ENCODE measurements around the gene HDAC4. TPM values are rescaled to one million over a fixed set of nuclear protein-coding genes. Genes with fewer than 3 reads are reported as not detected.
A peak's percentile ranks its signal among the peaks of the same experiment; 100 is the strongest.

The HDAC4 gene
- total RNA-seq, 2 donors from 2014 or later = 8.1 to 20.1 TPM

- peaks cover 0 to 16% of the 10 kb centered on the region in 2 donors for H3K4me1 ChIP-seq
- no peaks in the 10 kb centered on the region for H3K27me3 ChIP-seq
- TF ChIP-seq CTCF (IDR thresholded peaks at IDR 0.05) = no peak
- no peaks in the 10 kb centered on the region for H3K9me3 ChIP-seq
- peaks cover 19% of the 10 kb centered on the region for H3K36me3 ChIP-seq
- H3K27ac ChIP-seq = peak overlapping the region in 1 of 2 donors; percentile 54
- DNase-seq (ENCODE audit: low spot score) = no peak
- H3K4me3 ChIP-seq = no peak overlapping the region
Measured at GRCh38 chr2:239120664-239121063, 280.2 kb downstream of the HDAC4 start.

GRCh38 chr2:239119346-239120126 is 281.3 kb downstream of the HDAC4 start:
- Histone ChIP-seq H3K36me3 (peaks cover 7% of the 10 kb centered on the region), H3K27ac (peak overlapping the region in 1 of 2 donors; percentile 31), H3K27me3 (no peaks in the 10 kb centered on the region), H3K9me3 (no peaks in the 10 kb centered on the region), H3K4me3 (no peak overlapping the region), H3K4me1 (peaks cover 0 to 21% of the 10 kb centered on the region in 2 donors)
- DNase-seq (ENCODE audit: low spot score) = no peak
- TF ChIP-seq CTCF (IDR thresholded peaks at IDR 0.05) = no peak

- no peak for DNase-seq (ENCODE audit: low spot score)
- H3K36me3 ChIP-seq = no peaks in the 10 kb centered on the region
- H3K9me3 ChIP-seq = no peaks in the 10 kb centered on the region
- H3K27ac ChIP-seq = no peak overlapping the region
- no peak overlapping the region for H3K4me3 ChIP-seq
- H3K4me1 ChIP-seq = peaks cover 0 to 29% of the 10 kb centered on the region in 2 donors
- H3K27me3 ChIP-seq = no peaks in the 10 kb centered on the region
- no peak for TF ChIP-seq CTCF (IDR thresholded peaks at IDR 0.05)
Measured at GRCh38 chr2:239118675-239119211, 282.1 kb downstream of the HDAC4 start.

- TF ChIP-seq CTCF (IDR thresholded peaks at IDR 0.05) = no peak
- DNase-seq (ENCODE audit: low spot score) = no peak
- Histone ChIP-seq H3K27ac (no peak overlapping the region), H3K36me3 (no peaks in the 10 kb centered on the region), H3K27me3 (no peaks in the 10 kb centered on the region), H3K9me3 (no peaks in the 10 kb centered on the region), H3K4me3 (no peak overlapping the region), H3K4me1 (peaks cover 0 to 34% of the 10 kb centered on the region in 2 donors)
Measured at GRCh38 chr2:239118264-239118663, 282.6 kb downstream of the HDAC4 start.

- H3K36me3 ChIP-seq = no peaks in the 10 kb centered on the region
- H3K4me1 ChIP-seq = peaks cover 0 to 37% of the 10 kb centered on the region in 2 donors
- no peak overlapping the region for H3K4me3 ChIP-seq
- H3K27ac ChIP-seq = no peak overlapping the region
- no peak for TF ChIP-seq CTCF (IDR thresholded peaks at IDR 0.05)
- no peak for DNase-seq (ENCODE audit: low spot score)
- no peaks in the 10 kb centered on the region for H3K9me3 ChIP-seq
- no peaks in the 10 kb centered on the region for H3K27me3 ChIP-seq
Measured at GRCh38 chr2:239117831-239118230, 283.0 kb downstream of the HDAC4 start.

All from right atrium auricular region (tissue), 2 donors.